Thyroid gland (tissue), 4 donors: ENCODE measurements around the gene RAMP3. TPM values are rescaled to one million over a fixed set of nuclear protein-coding genes. Genes with fewer than 3 reads are reported as not detected.
A peak's percentile ranks its signal among the peaks of the same experiment; 100 is the strongest.
"Not testable (repeated sequence)": the region's sequence is repeated elsewhere in the genome, so short reads cannot be mapped to it uniquely, and the experiment has no call there.

Experiments
- DNase-seq, 2 donors: peaks; one replicate each; pipeline ENCODE4 v3.0.0-alpha.2; 2019
- H3K27ac ChIP-seq, 3 donors: fragments of 200-600 bp; sonication (generic); 1 replicate in 2 of 3; 2 replicates in 1 of 3; pipeline ENCODE4 v1.5.1; 2016 to 2019; ENCODE audit warnings: mild to moderate bottlenecking in 1 of 3, moderate library complexity in 1 of 3
- H3K27me3 ChIP-seq: fragments of 200-600 bp; sonication (generic); one replicate; pipeline ENCODE4 v1.5.1; 2019
- H3K36me3 ChIP-seq, 2 donors: fragments of 200-600 bp; sonication (generic); one replicate each; pipeline ENCODE4 v1.5.1; 2016 to 2019
- H3K4me1 ChIP-seq, 2 donors: fragments of 200-600 bp; sonication (generic); one replicate each; pipeline ENCODE4 v1.5.1; 2017 to 2019
- H3K4me3 ChIP-seq, 3 donors: fragments of 200-600 bp; sonication (generic); replicated peaks in 1 of 3; 1 replicate in 2 of 3; 2 replicates in 1 of 3; pipeline ENCODE4 v1.5.1; 2016; ENCODE audit warnings: mild to moderate bottlenecking in 1 of 3
- H3K9me3 ChIP-seq: fragments of 200-600 bp; sonication (generic); one replicate; pipeline ENCODE4 v1.5.1; 2017
- CTCF ChIP-seq, 6 experiments: fragments of 200-600 bp in 3 of 6; fragments of 450-650 bp in 3 of 6; sonication (generic) in 3 of 6; IDR thresholded peaks; one replicate each; pipeline ENCODE4 v1.5.1; 2016 to 2019; ENCODE audit warnings: antibody characterized with exemption in 6 of 6, mild to moderate bottlenecking in 2 of 6, inconsistent platforms in 1 of 6, moderate library complexity in 1 of 6
- POLR2A ChIP-seq, 2 donors: fragments of 450-650 bp; IDR thresholded peaks; one replicate each; pipeline ENCODE4 v1.6.1; 2017; ENCODE audit warnings: antibody characterized with exemption in 2 of 2, mild to moderate bottlenecking in 2 of 2, moderate library complexity in 1 of 2
- WGBS, 2 donors: methylation state at CpG; one replicate each; pipeline ENCODE4 v1.1.5; 2017; 5-methylcytosine and 5-hydroxymethylcytosine counted together
- intact Hi-C: fragments of 100-400 bp; cut with DNase I; formaldehyde crosslinking; loops from one replicate; pipeline ENCODE4 v1.15.1; 2023
- total RNA-seq, 4 donors: library from RNA; depleted of rRNA; stranded (reverse); fragments of >200 nt; gene quantifications; one replicate each; pipeline ENCODE4 v1.2.3, GENCODE V29; 2016

RAMP3 gene
- total RNA-seq: 100 to 1,000 TPM in 1 of 4 donors, 10 to 100 TPM in 3; 40.1 to 145 (median 73.1) TPM

GRCh38 chr7:45157653-45158401 lies at the start of gene RAMP3:
TSS of gene RAMP3 (plus strand) at chr7:45157791. CDS start at chr7:45157829, 38 bp downstream.
- 5 to 86% methylated on average over 1 to 16 of the region's 56 CpGs for WGBS, 2 donors
- Histone ChIP-seq H3K27ac (peak within 1 kb of the TSS in 2 of 3 donors; percentile 50 to 51), H3K4me3 (peak within 1 kb of the TSS in 1 of 3 donors; percentile 41), H3K9me3 (no peaks in the 10 kb centered on the region), H3K27me3 (no peaks in the 10 kb centered on the region), H3K4me1 (peaks cover 3 to 14% of the 10 kb centered on the region in 2 donors), H3K36me3 (no peaks in the 10 kb centered on the region)
- intact Hi-C loops: loop anchor here (5.0 to 10.0 kb wide), 2 partner anchors 104 to 707 kb away; no protein-coding TSS in a partner anchor
- TF ChIP-seq CTCF (IDR thresholded peaks at IDR 0.05): no peak
- no peak for TF ChIP-seq POLR2A (IDR thresholded peaks at IDR 0.05)
- DNase-seq: no peak

- Histone ChIP-seq H3K36me3 (peaks cover 46 to 51% of the 10 kb centered on the region in 2 donors), H3K4me3 (no peak overlapping the region), H3K27ac (no peak overlapping the region), H3K4me1 (peaks cover 5 to 15% of the 10 kb centered on the region in 2 donors), H3K9me3 (no peaks in the 10 kb centered on the region), H3K27me3 (no peaks in the 10 kb centered on the region)
- 80 to 87% methylated on average over 8 of the region's 8 CpGs for WGBS, 2 donors
- intact Hi-C loops: no loop called here
- TF ChIP-seq CTCF (IDR thresholded peaks at IDR 0.05) (no peak), POLR2A (IDR thresholded peaks at IDR 0.05) (no peak)
- no peak for DNase-seq
These were observed 48.7 kb upstream of the RAMP3 start for GRCh38 chr7:45108863-45109262.

GRCh38 chr7:45111298-45112223 lies 46.0 kb upstream of the RAMP3 start, which contains the start of gene TBRG4:
TSS of gene TBRG4 (minus strand) at chr7:45111697. CDS start at chr7:45109237, 2,460 bp downstream.
- TF ChIP-seq CTCF (IDR thresholded peaks at IDR 0.05): peak in 5 of 6 experiments; percentile 26 to 46 (median 34)
- TF ChIP-seq POLR2A (IDR thresholded peaks at IDR 0.05): peak; percentile 27 to 90
- 0 to 1% methylated on average over 39 to 64 of the region's 64 CpGs for WGBS, 2 donors
- Histone ChIP-seq H3K4me1 (peaks cover 5 to 15% of the 10 kb centered on the region in 2 donors), H3K4me3 (peak within 1 kb of the TSS; percentile 29 to 62 (median 53)), H3K27ac (peak within 1 kb of the TSS; percentile 87 to 93 (median 90)), H3K9me3 (no peaks in the 10 kb centered on the region), H3K27me3 (no peaks in the 10 kb centered on the region), H3K36me3 (peaks cover 22 to 24% of the 10 kb centered on the region in 2 donors)
- DNase-seq: peak; percentile 94 to 96
- intact Hi-C loops: no loop called here

GRCh38 chr7:45112648-45113047 lies 44.9 kb upstream of the RAMP3 start:
- H3K27me3 ChIP-seq: no peaks in the 10 kb centered on the region
- no peak overlapping the region for H3K4me3 ChIP-seq
- TF ChIP-seq CTCF (IDR thresholded peaks at IDR 0.05) (no peak), POLR2A (IDR thresholded peaks at IDR 0.05) (no peak)
- H3K9me3 ChIP-seq: no peaks in the 10 kb centered on the region
- intact Hi-C loops: no loop called here
- no peak for DNase-seq
- peaks cover 12 to 13% of the 10 kb centered on the region in 2 donors for H3K36me3 ChIP-seq
- no peak overlapping the region for H3K27ac ChIP-seq
- peaks cover 5 to 15% of the 10 kb centered on the region in 2 donors for H3K4me1 ChIP-seq
- 88 to 95% methylated on average over 1 of the region's 1 CpG for WGBS, 2 donors

- 52 to 62% methylated on average over 1 of the region's 1 CpG for WGBS, 2 donors
- H3K27me3 ChIP-seq, H3K36me3 ChIP-seq, intact Hi-C loops, H3K4me3 ChIP-seq, DNase-seq, H3K9me3 ChIP-seq, H3K27ac ChIP-seq: not testable (repeated sequence)
- peaks cover 5 to 15% of the 10 kb centered on the region in 2 donors for H3K4me1 ChIP-seq
These were observed 43.3 kb upstream of the RAMP3 start for GRCh38 chr7:45114257-45114656.
